Measurements from ENCODE around the gene GEN1. TPM values are rescaled to one million over a fixed set of nuclear protein-coding genes. Genes with fewer than 3 reads are reported as not detected.
A peak's percentile ranks its signal among the peaks of the same experiment; 100 is the strongest.
"Not testable (repeated sequence)": the region's sequence is repeated elsewhere in the genome, so short reads cannot be mapped to it uniquely, and the experiment has no call there.

The GEN1 gene
- total RNA-seq, 1 donor from 2014 or later = 29.2 TPM

- Mint-ChIP-seq H3K9me3 (no peaks in the 10 kb centered on the region), H3K27me3 (ENCODE audit: low read depth) (peaks cover 25% of the 10 kb centered on the region), H3K4me1 (ENCODE audit: low read depth) (no peaks in the 10 kb centered on the region), H3K36me3 (ENCODE audit: low read depth) (no peaks in the 10 kb centered on the region), H3K4me3 (ENCODE audit: low read depth) (no peak overlapping the region), H3K27ac (no peak overlapping the region)
- intact Hi-C loops (cut with micrococcal nuclease) = no loop called here
- DNase-seq (ENCODE audit: low spot score) = no peak
These were observed 51.9 kb downstream of the GEN1 start for GRCh38 chr2:17805717-17806363.

- Mint-ChIP-seq H3K27ac (no peak overlapping the region), H3K4me3 (ENCODE audit: low read depth) (no peak overlapping the region), H3K27me3 (ENCODE audit: low read depth) (peaks cover 39% of the 10 kb centered on the region), H3K9me3 (no peaks in the 10 kb centered on the region), H3K4me1 (ENCODE audit: low read depth) (peaks cover 6% of the 10 kb centered on the region), H3K36me3 (ENCODE audit: low read depth) (no peaks in the 10 kb centered on the region)
- DNase-seq (ENCODE audit: low spot score) = no peak
- intact Hi-C loops (cut with micrococcal nuclease) = no loop called here
These were observed 59.2 kb downstream of the GEN1 start for GRCh38 chr2:17813010-17813741.

- peaks cover 41% of the 10 kb centered on the region for H3K27me3 Mint-ChIP-seq (ENCODE audit: low read depth)
- H3K4me3 Mint-ChIP-seq (ENCODE audit: low read depth) = no peak overlapping the region
- peaks cover 6% of the 10 kb centered on the region for H3K4me1 Mint-ChIP-seq (ENCODE audit: low read depth)
- no peaks in the 10 kb centered on the region for H3K36me3 Mint-ChIP-seq (ENCODE audit: low read depth)
- no peak for DNase-seq (ENCODE audit: low spot score)
- intact Hi-C loops (cut with micrococcal nuclease) = no loop called here
- H3K27ac Mint-ChIP-seq = no peak overlapping the region
- no peaks in the 10 kb centered on the region for H3K9me3 Mint-ChIP-seq
These were observed 60.0 kb downstream of the GEN1 start for GRCh38 chr2:17813742-17814473.

- Mint-ChIP-seq H3K9me3 (no peaks in the 10 kb centered on the region), H3K4me1 (ENCODE audit: low read depth) (peaks cover 6% of the 10 kb centered on the region), H3K4me3 (ENCODE audit: low read depth) (no peak overlapping the region), H3K36me3 (ENCODE audit: low read depth) (no peaks in the 10 kb centered on the region), H3K27me3 (ENCODE audit: low read depth) (peaks cover 42% of the 10 kb centered on the region), H3K27ac (no peak overlapping the region)
- intact Hi-C loops (cut with micrococcal nuclease) = no loop called here
- DNase-seq (ENCODE audit: low spot score) = no peak
These were observed 60.7 kb downstream of the GEN1 start for GRCh38 chr2:17814601-17815000.

GRCh38 chr2:17815468-17816184 lies 61.7 kb downstream of the GEN1 start:
- intact Hi-C loops (cut with micrococcal nuclease) = no loop called here
- Mint-ChIP-seq H3K9me3 (no peaks in the 10 kb centered on the region), H3K27ac (no peak overlapping the region), H3K27me3 (ENCODE audit: low read depth) (peaks cover 38% of the 10 kb centered on the region), H3K4me1 (ENCODE audit: low read depth) (peaks cover 6% of the 10 kb centered on the region), H3K4me3 (ENCODE audit: low read depth) (no peak overlapping the region), H3K36me3 (ENCODE audit: low read depth) (no peaks in the 10 kb centered on the region)
- no peak for DNase-seq (ENCODE audit: low spot score)

- H3K36me3 Mint-ChIP-seq (ENCODE audit: low read depth) = no peaks in the 10 kb centered on the region
- no peak for DNase-seq (ENCODE audit: low spot score)
- H3K4me3 Mint-ChIP-seq (ENCODE audit: low read depth) = no peak within 1 kb of the TSS
- no peaks in the 10 kb centered on the region for H3K9me3 Mint-ChIP-seq
- peaks cover 8% of the 10 kb centered on the region for H3K4me1 Mint-ChIP-seq (ENCODE audit: low read depth)
- intact Hi-C loops (cut with micrococcal nuclease) = no loop called here
- peaks cover 38% of the 10 kb centered on the region for H3K27me3 Mint-ChIP-seq (ENCODE audit: low read depth)
- H3K27ac Mint-ChIP-seq = no peak within 1 kb of the TSS
These were observed 62.7 kb downstream of the GEN1 start, which contains the start of gene MSGN1 for GRCh38 chr2:17816396-17817245. MSGN1 (plus strand) TSS chr2:17816460; CDS start chr2:17816519, 59 bp downstream.

GRCh38 chr2:17818235-17818815 lies 64.4 kb downstream of the GEN1 start:
- no peak for DNase-seq (ENCODE audit: low spot score)
- H3K27ac Mint-ChIP-seq = no peak overlapping the region
- no peak overlapping the region for H3K4me3 Mint-ChIP-seq (ENCODE audit: low read depth)
- H3K36me3 Mint-ChIP-seq (ENCODE audit: low read depth) = no peaks in the 10 kb centered on the region
- peaks cover 30% of the 10 kb centered on the region for H3K27me3 Mint-ChIP-seq (ENCODE audit: low read depth)
- intact Hi-C loops (cut with micrococcal nuclease) = no loop called here
- peaks cover 18% of the 10 kb centered on the region for H3K4me1 Mint-ChIP-seq (ENCODE audit: low read depth)
- no peaks in the 10 kb centered on the region for H3K9me3 Mint-ChIP-seq

GRCh38 chr2:17821080-17821479 lies 67.1 kb downstream of the GEN1 start:
- H3K9me3 Mint-ChIP-seq = no peaks in the 10 kb centered on the region
- no peak overlapping the region for H3K4me3 Mint-ChIP-seq (ENCODE audit: low read depth)
- no peak for DNase-seq (ENCODE audit: low spot score)
- no peak overlapping the region for H3K27ac Mint-ChIP-seq
- no peaks in the 10 kb centered on the region for H3K36me3 Mint-ChIP-seq (ENCODE audit: low read depth)
- intact Hi-C loops (cut with micrococcal nuclease) = no loop called here
- peaks cover 14% of the 10 kb centered on the region for H3K4me1 Mint-ChIP-seq (ENCODE audit: low read depth)
- H3K27me3 Mint-ChIP-seq (ENCODE audit: low read depth) = peaks cover 25% of the 10 kb centered on the region

GRCh38 chr2:17821535-17822444 lies 67.9 kb downstream of the GEN1 start:
- Mint-ChIP-seq H3K36me3 (ENCODE audit: low read depth) (no peaks in the 10 kb centered on the region), H3K9me3 (no peaks in the 10 kb centered on the region), H3K4me3 (ENCODE audit: low read depth) (no peak overlapping the region), H3K27ac (peak overlapping the region; percentile 7), H3K4me1 (ENCODE audit: low read depth) (peaks cover 14% of the 10 kb centered on the region), H3K27me3 (ENCODE audit: low read depth) (peaks cover 22% of the 10 kb centered on the region)
- DNase-seq (ENCODE audit: low spot score) = no peak
- intact Hi-C loops (cut with micrococcal nuclease) = no loop called here

GRCh38 chr2:17822445-17823117 lies 68.6 kb downstream of the GEN1 start:
- Mint-ChIP-seq H3K4me3 (ENCODE audit: low read depth) (no peak overlapping the region), H3K27ac (no peak overlapping the region), H3K36me3 (ENCODE audit: low read depth) (no peaks in the 10 kb centered on the region), H3K4me1 (ENCODE audit: low read depth) (peaks cover 14% of the 10 kb centered on the region), H3K9me3 (no peaks in the 10 kb centered on the region), H3K27me3 (ENCODE audit: low read depth) (peaks cover 17% of the 10 kb centered on the region)
- intact Hi-C loops (cut with micrococcal nuclease) = no loop called here
- DNase-seq (ENCODE audit: low spot score) = no peak

- peaks cover 17% of the 10 kb centered on the region for H3K27me3 Mint-ChIP-seq (ENCODE audit: low read depth)
- H3K9me3 Mint-ChIP-seq; intact Hi-C loops (cut with micrococcal nuclease); DNase-seq (ENCODE audit: low spot score); H3K27ac Mint-ChIP-seq; H3K4me3 Mint-ChIP-seq (ENCODE audit: low read depth); H3K36me3 Mint-ChIP-seq (ENCODE audit: low read depth): not testable (repeated sequence)
- H3K4me1 Mint-ChIP-seq (ENCODE audit: low read depth) = peaks cover 14% of the 10 kb centered on the region
These were observed 69.7 kb downstream of the GEN1 start for GRCh38 chr2:17823646-17824045.

Data from activated T-helper 2 cell treated with anti-CD3 and anti-CD28 coated beads, Interferon-gamma antibody, Interleukin-2, Interleukin-4, amounts not matched to agents 10 μg/mL and 5 μg/mL and 100 μg/mL, durations not matched to agents 14 hours and 24 hours and 36 hours (primary cell).